GM19467 (cell line): ENCODE results near the gene CNN2.

Experiments used
- ATAC-seq: cut with Tn5 transposase; IDR thresholded peaks from one replicate; pipeline ENCODE4 v1.9.1; 2021; ENCODE audit warnings: mild to moderate bottlenecking, moderate library complexity; ENCODE audit not compliant: unreplicated experiment

The CNN2 gene

GRCh38 chr19:1025960-1026782 lies at the start of gene CNN2:
Gene CNN2 (plus strand): TSS chr19:1026608. CDS start chr19:1026662, 54 bp downstream.
- peak; percentile 47 for ATAC-seq

- ATAC-seq, result no peak
These were observed 49.3 kb upstream of the CNN2 start for GRCh38 chr19:977058-977464.

- no peak for ATAC-seq
These were observed 47.1 kb upstream of the CNN2 start for GRCh38 chr19:979318-979741.

- ATAC-seq, result no peak
These were observed 46.0 kb upstream of the CNN2 start for GRCh38 chr19:980133-980998.

- ATAC-seq, result peak; percentile 39
These were observed 43.7 kb upstream of the CNN2 start for GRCh38 chr19:982567-983170.

GRCh38 chr19:984165-984967 lies 42.0 kb upstream of the CNN2 start, which contains the start of gene WDR18:
Gene WDR18 (plus strand): TSS chr19:984345. CDS start chr19:984354, 9 bp downstream.
- peak; percentile 69 for ATAC-seq

- ATAC-seq, result no peak
These were observed 40.3 kb upstream of the CNN2 start for GRCh38 chr19:986083-986482.

- no peak for ATAC-seq
These were observed 38.3 kb upstream of the CNN2 start for GRCh38 chr19:988081-988480.

- ATAC-seq, result no peak
These were observed 37.9 kb upstream of the CNN2 start for GRCh38 chr19:988510-988909.

GRCh38 chr19:989381-990081 lies 36.9 kb upstream of the CNN2 start:
- no peak for ATAC-seq

- no peak for ATAC-seq
These were observed 36.3 kb upstream of the CNN2 start for GRCh38 chr19:990119-990571.

- no peak for ATAC-seq
These were observed 35.7 kb upstream of the CNN2 start for GRCh38 chr19:990746-991145.

- no peak for ATAC-seq
These were observed 35.1 kb upstream of the CNN2 start for GRCh38 chr19:991174-991931.

- no peak for ATAC-seq
These were observed 34.3 kb upstream of the CNN2 start for GRCh38 chr19:991932-992669.

- no peak for ATAC-seq
These were observed 33.7 kb upstream of the CNN2 start for GRCh38 chr19:992670-993055.

GRCh38 chr19:993361-993830 lies 33.0 kb upstream of the CNN2 start:
- no peak for ATAC-seq

GRCh38 chr19:993831-994393 lies 32.5 kb upstream of the CNN2 start:
- ATAC-seq, result no peak

GRCh38 chr19:994516-994915 lies 31.9 kb upstream of the CNN2 start:
- no peak for ATAC-seq
